SIG-M5 treated with dmso at 0.1 percent for 504 hours (cell line): ENCODE measurements around the gene GDF15.
A peak's percentile ranks its signal among the peaks of the same experiment; 100 is the strongest.
"Not testable (repeated sequence)": the region's sequence is repeated elsewhere in the genome, so short reads cannot be mapped to it uniquely, and the experiment has no call there.

Source experiments
- DNase-seq: peaks from one replicate; lab custom pipeline; 2025; ENCODE audit not compliant: unreplicated experiment; lab: John Stamatoyannopoulos, UW

Gene GDF15

DNA sequence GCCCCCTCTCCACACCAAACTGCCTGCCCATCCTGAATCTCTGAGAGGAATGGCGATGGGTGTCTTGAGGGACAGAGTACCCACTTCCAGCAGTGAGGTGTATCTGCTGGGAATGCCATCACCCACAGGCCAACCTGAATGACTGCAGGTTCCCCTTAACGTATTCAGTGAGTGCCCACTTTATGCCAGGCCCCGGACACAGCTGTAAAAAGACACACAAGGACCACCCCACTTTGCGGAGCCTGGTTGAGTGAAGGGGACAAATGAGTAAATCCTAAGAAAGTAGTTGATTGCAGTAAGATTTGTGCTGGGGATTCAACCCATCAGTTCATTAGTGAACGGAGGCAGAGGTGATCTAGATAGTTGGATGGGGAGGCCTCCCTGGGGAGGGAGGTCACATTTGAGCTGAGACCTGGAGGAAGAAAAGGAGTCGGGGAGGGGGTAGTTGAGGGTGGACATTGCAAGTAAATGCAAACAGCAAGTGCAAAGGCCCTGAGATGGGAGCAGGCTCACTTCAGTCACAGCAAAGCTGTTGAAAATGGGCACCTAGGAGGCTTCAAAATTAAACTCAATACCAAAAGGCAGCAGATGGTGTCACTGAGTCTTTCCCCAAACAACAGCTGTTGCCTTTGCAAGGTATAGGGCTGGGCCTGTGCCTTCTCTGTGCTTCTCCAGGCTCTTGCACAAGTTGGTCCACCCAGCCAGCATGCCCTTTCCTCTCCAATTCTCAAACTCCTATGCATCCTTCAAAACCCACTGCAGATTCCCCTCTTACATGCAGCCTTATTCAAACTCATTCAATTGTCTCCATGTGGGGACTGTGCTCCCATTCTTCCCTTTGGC, 4.3 kb downstream of the GDF15 start:
- no peak for DNase-seq

DNA sequence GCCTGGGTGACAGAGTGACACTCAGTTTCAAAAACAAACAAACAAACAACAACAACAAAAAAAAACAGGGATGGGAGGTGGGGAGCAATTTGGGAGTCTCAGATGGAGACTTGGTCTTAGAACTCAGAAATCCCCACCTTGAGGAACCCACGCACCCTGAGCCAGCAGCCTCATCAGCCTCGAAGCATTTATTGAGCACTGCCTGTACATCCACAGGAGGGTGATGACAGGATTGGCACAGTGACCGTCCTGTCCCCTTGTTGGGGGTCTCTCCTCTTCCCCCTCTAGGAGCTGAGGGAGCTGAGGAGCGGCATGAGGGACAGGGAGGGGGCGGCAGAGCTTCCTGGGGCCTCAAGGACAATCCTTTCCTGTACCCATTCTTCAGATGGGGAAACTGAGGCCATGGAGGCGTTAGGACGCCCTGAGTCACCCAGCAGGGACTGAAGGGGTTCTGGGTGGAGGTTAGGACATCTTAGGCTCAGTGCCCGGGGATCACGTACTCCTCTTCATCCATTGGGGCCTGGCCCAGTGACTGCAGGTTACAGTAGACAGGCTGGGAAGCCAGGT, 5.6 kb downstream of the GDF15 start:
- DNase-seq: no peak

DNA sequence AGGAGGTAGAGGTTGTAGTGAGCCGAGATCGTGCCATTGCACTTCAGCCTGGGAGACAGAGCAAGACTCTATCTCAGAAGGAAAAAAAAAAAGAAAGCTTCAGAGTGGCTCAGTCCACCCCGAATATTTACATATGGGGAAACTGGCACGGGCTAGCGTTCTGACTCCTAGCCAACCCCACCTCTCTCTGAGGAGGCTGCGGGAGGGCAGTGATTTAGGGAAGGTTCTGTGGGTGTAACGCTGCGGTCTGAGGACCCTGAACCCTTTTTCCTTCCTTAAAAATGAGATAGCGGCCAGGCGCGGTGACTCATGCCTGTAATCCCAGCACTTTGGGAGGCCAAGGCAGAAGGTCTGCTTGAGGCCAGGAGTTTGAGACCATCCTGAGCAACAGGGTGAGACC, 6.5 kb downstream of the GDF15 start:
- peak; percentile 62 for DNase-seq

DNA sequence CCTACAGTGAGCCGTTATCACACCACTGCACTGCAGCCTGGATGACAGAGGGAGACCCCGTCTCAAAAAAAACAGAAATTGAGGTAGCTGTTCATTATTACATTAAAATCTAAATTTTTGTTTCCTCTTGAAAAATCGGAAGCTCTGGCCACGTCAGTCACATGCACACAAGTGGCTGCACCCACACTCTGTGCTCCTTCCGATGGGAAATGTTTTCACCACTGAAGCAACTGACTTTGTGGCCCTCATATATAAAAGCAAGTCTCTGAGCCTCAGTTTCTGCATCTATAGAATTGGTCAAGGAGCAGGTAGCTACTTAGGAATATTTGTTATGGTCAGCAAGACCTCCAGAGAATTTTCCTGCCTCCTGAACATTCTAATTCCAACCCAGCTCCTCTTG, 7.0 kb downstream of the GDF15 start:
- no peak for DNase-seq

DNA sequence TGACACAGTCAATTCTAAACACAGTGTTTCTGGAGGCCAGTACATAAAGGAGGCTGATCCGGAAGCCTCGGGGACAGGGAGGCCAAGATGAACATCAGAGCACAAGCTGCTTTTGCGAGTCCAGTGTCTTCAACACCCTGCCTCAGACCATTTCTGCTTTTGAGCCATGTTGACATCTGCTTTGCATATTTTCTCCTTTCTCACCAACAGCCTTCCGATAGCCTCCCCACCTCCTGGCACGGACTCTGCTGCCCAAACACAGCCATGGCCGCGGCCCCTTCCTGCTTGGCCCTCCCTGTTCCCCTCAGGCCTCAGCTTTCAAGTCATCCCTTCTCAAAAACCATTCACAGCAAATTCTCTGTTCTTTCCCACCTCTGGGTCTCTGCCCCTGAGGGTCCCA, 7.9 kb downstream of the GDF15 start:
- DNase-seq: no peak

DNA sequence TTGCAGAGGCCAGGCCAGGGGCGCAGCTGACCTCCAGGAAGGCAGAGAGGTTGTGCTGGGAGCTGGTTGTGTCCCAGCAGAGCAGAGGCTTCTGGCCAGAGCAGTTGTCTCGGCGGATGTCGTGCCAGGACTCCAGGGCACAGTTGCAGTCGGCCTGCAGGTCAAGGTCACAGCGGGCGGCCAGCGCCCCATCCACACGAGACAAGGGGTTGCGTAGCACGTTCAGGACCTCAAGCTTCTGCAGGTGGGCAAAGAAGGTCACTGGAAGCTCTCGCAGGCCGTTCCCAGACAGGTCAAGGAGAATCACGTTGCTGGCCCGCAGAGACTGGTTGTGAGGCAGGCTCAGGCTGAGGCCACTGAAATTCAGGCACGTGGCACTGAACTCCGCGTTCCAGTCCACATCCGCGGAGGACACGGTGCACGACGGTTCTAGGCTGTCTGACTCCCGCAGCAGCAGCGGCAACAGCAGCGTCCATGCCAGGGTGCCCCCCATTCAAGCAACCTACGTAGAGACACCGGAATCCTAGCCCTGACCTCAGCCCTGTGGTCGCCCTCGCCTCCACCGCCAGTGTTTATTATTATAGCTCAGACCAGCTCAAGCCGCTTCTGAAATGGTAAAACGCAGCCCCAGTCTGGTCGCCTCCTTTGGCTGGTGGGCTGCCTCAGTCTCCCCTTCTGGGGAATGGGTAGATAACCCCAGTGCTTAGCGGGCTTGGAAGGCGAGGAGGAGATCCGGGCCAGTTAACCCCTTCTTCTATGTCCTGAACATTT, 10.7 kb downstream of the GDF15 start:
- no peak for DNase-seq

DNA sequence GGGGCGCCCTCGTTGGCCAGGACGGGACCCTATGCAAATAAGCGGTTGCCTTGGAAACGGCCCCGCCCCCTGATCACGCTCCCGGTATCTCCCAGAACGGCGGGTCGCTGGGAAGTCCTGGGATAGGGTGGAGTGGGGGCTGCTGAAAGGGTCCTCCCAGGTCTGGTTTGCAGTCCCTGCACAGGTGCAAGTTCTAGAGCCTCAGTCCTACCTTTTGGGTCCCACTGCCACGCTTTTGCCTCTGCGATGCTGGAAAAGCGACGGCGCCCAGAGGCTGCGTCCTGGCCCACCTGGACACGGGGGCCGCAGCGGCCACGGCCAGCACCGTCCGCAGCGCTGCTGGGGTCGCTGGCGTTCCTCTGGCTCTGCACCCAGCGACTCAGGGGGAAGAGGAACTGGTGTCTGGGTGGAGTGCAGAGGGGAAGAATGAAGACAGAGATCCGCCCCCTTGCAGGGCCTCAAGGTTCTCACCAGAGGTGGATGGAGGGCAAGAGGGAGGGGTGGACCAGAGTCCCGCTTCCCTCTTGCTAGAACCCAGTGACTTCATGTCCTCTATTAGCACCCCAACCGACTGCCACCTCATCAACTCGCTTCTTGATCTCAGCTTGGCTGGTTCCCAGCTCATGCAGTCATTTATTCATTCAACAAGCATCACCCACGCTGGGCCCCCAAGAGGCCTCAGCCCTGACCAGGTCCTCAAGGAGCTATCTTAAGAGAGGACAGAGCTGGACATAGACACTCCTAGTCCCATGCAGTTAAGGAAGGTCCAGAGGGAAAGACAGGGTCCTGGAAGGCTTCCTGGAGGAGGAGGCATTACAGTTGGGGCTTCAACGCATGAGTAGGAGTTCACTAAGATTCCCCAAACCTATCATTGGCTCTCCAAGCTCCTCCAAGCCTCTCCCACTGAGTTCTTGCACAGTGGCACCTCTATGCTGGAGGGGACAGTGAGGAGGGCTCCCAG, 11.6 kb downstream of the GDF15 start, which contains the start of gene LRRC25:
TSS of gene LRRC25 (minus strand) at position 381 of the 961 bp plus-strand sequence. CDS start 659 bp downstream, outside the sequence.
- DNase-seq: peak; percentile 95

DNA sequence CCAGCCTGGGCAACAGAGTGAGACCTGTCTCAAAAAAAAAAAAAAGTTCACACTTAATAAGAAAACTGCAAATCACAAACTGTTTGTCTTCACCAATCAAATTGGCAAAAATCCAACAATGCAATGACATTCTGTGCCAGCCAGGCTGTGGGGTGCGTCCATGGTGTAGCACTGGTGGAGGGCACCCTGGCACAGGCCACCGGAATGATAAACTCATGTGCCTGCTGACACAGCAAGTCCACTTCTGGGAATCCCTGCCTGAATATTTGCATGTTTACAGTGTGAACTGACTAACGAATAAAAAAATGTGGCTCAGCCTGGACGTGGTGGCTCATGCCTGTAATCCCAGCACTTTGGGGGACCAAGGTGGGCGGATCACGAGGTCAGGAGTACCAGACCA, 13.1 kb downstream of the GDF15 start:
- DNase-seq: no peak

DNA sequence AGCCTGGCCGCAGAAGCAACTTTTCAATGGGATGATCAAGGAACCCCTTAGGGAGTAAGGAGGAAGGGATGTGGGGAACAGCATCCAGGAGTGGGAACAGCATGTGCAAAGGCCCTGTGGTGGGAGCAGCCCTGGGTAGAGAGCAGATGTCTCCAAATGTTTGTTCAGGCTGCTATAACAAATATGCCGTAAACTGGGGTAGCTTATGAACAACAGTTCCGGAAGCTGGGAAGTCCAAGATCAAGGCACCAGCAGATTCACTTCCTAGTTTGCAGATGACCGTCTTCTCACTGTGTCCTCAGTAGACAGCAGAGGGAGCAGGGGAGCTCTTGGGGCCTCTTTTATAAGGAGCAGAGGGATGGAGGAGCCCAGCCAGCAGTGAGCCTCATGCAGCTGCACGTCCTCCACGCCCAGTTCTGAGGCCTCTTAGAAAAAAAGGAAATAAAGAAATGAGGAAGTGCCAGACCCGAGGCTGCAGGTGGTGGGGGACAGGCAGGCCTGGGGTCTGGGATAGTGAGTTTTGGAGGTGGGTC, 15.7 kb downstream of the GDF15 start:
- DNase-seq: peak; percentile 99

DNA sequence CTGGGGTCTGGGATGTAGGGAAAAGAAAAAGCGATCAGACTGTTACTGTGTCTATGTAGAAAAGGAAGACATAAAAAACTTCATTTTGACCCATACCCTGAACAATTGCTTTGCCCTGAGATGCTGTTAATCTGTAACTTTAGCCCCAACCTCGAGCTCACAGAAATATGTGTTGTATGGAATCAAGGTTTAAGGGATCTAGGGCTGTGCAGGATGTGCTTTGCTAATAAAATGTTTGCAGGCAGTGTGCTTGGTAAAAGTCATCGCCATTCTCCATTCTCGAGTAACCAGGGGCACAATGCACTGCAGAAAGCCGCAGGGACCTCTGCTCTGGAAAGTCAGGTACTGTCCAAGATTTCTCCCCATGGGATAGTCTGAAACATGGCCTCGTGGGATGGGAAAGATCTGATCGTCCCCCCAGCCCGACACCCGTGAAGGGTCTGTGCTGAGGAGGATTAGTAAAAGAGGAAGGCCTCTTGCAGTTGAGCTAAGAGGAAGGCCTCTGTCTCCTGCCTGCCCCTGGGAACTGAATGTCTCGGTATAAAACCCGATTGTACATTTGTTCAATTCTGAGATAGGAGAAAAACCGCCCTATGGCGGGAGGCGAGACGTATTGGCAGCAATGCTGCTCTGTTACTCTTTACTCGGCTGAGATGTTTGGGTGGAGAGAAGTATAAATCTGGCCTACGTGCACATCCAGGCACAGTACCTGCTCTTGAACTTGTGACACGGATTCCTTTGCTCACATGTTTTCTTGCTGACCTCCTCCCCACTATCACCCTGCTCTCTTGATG, 16.7 kb downstream of the GDF15 start:
- not testable (repeated sequence) for DNase-seq

DNA sequence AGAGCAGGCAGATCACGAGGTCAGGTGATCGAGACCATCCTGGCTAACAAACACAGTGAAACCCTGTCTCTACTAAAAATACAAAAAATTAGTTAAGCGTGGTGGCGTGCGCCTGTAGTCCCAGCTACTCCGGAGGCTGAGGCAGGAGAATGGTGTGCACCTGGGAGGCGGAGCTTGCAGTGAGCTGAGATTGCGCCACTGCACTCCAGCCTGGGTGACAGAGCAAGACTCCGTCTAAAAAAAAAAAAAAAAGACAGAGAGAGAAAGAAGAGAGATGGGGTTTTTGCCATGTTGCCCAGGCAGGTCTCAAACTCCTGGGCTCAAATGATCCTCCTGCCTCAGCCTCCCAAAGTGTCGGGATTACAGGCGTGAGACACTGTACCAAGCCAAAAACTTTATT, 19.8 kb downstream of the GDF15 start:
- DNase-seq: not testable (repeated sequence)

DNA sequence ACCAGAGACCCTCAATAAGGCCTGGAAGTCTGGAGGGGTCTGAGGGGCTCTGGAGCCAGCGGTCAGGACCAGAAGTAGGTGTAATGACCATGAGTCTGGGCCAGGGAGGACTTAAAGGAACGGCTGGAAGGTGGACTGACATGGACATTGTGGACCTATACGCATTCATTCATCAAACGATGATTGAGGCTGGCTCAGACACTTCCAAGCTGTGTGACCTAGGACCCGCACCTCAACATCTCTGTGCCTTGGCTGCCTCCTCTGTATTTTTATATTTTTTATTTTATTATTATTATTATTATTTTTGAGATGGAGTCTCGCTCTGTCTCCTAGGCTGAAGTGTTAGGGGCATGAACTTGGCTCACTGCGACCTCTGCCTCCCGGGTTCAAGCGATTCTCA, 20.8 kb downstream of the GDF15 start:
- no peak for DNase-seq

DNA sequence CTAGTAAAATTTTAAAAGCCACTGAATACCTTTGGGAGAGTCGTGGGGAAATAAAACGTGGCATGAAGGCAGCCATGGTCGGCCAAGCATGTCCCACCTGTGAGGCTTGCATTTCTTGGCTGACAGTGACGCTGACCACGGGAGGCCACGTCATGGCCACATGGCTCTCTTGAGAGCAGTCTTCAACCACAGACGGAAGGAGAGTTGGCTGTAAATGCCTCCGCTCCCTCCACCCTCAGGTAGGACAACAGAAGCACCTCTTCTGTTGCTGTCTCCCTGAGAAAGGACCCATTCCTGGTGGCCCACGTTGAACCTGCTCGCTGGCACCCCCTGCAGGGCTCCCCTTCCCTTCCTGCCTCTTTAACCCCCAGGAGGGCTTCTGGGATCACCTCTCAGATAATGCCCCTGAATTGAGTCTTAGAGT, 22.1 kb downstream of the GDF15 start:
- DNase-seq: no peak

DNA sequence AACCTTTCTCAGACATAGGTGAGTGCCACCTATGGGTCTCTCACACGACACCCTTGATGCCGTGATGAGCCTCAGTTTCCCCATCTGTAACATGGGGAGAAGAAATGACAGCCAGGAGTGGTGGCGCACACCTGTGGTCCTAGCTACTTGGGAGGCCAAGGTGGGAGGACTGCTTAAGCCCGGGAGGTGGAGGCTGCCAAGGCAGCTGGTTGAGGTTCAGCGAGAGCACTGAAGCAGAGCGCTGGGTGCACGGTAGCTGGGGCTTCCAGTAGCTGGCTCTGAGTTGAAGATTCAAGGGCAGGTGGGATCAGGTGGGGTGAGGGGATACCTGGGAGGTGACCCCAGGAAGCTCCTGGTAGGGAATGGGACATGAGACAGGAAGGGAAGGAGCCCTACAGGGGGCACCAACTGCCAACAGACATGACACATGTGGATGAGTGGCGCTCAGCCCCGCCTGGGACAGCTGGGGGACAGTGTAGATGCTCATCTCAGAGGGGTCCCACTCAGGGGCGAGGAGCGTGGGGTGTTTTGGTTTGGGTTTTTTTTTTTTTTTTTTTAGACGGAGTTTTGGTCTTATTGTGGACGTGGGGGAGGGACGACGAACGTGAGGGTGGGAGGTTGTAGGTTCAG, 26.8 kb downstream of the GDF15 start:
- DNase-seq: no peak

DNA sequence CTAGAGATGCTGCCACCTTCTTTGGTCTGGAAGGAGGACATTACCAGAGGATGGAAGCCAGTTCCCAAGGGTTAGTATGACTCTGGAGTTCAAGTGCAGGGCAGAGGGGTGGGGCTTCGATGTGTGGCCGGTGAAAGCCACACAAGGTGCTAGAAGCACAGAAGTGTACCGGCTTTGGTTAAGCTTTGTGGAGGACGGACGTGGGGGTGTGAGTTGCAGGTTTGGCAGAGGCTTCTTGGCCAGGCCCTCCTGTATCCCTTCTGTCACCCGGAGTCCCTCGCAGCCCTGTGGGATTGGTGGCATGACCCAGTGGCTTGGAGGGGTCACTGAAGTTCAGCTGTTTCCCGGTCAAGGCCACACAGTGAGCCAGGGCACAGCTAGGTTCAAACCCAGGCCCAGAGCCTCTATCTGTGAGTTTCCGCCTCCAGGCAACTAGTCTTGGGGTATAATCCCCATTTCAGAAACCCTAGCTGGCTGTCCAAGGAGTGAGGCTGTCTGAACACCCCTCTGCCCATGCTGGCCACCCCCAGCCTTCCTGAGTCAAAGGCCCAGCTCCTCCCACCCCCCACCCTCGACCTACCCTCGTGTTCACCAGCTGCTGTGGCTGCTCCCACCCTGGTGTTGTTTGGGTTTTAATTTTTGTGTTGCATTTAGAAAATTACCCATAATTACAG, 28.7 kb downstream of the GDF15 start:
- no peak for DNase-seq

DNA sequence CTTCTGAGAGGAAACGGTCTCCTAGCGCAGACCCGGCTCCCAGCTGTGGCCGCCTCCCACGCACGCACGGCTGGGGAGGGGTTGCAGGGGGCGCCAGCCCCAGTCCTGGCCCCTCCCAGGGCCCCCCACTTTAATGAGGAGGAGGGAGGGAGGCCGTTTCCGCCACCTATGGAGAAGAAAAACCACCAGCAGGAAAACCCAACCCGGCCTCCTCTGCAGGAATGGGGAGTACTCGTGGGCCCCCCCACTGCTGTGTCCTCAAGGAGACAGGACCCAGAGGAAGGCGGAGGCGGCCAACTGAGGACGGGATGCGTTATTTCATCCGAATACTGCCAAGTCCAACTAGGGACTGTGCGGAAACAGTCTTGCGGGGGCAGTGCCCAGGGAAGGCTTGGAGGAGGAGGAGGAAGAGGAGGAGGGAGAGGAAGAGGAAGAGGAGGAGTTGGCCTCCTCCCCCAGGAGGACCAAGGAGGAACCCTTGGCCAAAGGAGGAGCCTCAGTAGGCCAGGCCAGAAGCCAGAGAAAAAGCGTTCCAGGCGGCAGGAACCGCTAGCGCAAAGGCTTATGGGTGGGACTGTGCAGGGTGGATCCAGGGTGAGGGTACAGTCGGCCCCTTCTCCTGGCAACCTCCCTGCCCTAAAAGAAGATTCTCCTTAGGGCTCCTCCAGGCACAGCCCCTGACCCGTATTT, 29.4 kb downstream of the GDF15 start:
- DNase-seq: peak; percentile 68

DNA sequence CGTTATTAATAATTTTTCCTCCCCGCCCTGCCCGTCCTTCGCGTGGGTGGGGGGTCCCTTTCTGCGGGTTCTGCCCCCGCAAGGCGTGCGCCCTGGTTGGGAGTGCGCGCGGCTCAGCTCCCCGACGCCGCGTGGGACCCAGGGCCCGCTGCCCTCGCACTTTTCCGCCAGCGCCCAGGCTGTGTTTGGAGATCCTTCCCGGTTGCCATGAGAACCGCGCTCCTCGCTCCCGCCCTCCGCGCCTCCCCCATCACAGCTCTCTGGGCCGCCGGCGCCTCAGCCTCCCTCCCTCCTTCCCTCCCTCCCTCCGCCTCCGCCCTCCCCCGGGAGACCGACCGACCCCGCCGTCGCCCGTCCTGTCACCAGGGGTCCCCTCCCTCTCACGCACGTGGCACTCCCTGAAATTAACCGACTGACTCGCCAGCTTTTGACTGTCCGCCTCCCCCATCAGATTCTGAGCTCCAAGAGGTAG, 30.9 kb downstream of the GDF15 start:
- peak; percentile 15 for DNase-seq
